Hematopoietic multipotent progenitor cell treated with erythropoietin and hydrocortisone succinate and interleukin-3 and kit ligand, for 15 days (in vitro differentiated cells): Measurements from ENCODE around the gene WNT5A.
"Not testable (repeated sequence)": the region's sequence is repeated elsewhere in the genome, so short reads cannot be mapped to it uniquely, and the experiment has no call there.

Experiments
- DNase-seq: peaks from one replicate; pipeline ENCODE4 v3.0.0-alpha.2; 2015; ENCODE audit warnings: low spot score

WNT5A gene

GRCh38 chr3:55505776-55506175, 18.7 kb upstream of the WNT5A start:
- no peak for DNase-seq

DNA sequence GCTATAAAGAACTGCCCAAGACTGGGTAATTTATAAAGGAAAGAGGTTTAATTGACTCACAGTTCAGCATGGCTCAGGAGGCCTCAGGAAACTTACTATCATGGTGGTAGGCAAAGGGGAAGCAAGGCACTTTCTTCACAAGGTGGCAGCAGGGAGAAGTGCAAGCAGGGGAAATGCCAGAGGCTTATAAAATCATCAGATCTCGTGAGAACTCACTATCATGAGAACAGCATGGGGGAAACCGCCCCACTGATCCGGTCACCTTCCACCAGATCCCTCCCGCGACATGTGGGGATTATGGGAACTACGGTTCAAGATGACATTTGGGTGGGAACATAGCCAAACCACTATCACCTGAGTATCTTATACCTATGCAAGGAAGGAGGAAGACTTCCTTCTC, 18.0 kb upstream of the WNT5A start:
- not testable (repeated sequence) for DNase-seq

- no peak for DNase-seq
These were observed 14.8 kb upstream of the WNT5A start for GRCh38 chr3:55501905-55502304.

GRCh38 chr3:55500555-55501330, 13.6 kb upstream of the WNT5A start:
- DNase-seq, result no peak

DNA sequence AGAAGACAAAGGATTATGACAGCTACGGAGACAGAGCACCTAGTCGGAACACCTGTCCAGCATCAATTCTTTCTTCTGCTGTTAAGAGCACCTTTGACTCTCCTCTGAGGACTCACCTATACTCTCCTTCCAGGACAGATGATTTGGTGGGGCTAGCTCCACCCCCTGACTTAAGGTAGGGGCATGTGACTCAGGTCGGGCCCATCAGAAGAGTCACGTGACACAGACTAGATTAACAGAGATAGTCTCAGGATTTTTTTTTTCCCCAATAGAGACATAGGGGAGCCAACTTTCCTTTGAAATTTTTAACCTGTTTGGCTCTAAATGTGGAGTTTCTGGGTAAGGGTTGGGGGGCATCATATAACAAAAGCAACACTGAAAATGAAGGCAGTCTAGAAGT, 11.4 kb upstream of the WNT5A start:
- no peak for DNase-seq

- no peak for DNase-seq
These were observed 10.1 kb upstream of the WNT5A start for GRCh38 chr3:55497250-55497649.

- no peak for DNase-seq
These were observed 7.9 kb upstream of the WNT5A start for GRCh38 chr3:55494976-55495375.

- no peak for DNase-seq
These were observed 5.9 kb upstream of the WNT5A start for GRCh38 chr3:55492976-55493375.

- DNase-seq, result no peak
These were observed 4.2 kb upstream of the WNT5A start for GRCh38 chr3:55491296-55491816.

- no peak for DNase-seq
These were observed 3.3 kb upstream of the WNT5A start for GRCh38 chr3:55490276-55490913.

- DNase-seq, result no peak
These were observed 2.7 kb upstream of the WNT5A start for GRCh38 chr3:55489798-55490132.

DNA sequence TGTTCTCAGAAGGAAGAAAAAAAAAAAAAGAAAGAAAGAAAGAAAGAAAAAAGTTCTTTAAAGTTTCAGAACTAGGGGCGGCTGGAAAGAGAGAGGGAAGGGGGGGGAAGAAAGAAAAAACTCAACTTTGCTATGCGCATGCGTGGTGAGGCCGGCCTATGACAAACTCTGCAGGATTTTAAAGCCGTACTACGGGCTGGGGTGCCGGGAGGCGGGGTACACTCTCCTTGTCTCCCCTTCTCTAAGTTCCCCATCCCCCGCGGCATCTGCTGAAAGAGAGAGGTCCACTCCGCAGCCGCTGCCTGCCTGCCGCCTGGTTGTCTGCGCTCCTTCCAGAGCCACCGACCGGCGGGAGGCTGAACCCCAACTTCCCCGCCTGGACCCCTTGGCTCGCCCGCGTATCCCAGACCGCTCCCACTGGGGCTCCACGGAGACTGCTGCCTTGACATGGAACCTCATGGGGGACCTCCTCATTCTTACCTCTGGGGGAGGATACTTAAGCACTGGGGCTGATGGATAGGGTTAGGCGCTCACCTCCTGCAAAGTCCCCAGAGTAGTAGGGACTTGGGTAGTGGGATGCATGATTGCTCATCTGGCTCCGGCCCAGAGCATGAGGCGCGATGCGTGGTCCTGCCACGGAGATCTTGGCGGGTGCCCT, 1.4 kb upstream of the WNT5A start:
- no peak for DNase-seq

DNA sequence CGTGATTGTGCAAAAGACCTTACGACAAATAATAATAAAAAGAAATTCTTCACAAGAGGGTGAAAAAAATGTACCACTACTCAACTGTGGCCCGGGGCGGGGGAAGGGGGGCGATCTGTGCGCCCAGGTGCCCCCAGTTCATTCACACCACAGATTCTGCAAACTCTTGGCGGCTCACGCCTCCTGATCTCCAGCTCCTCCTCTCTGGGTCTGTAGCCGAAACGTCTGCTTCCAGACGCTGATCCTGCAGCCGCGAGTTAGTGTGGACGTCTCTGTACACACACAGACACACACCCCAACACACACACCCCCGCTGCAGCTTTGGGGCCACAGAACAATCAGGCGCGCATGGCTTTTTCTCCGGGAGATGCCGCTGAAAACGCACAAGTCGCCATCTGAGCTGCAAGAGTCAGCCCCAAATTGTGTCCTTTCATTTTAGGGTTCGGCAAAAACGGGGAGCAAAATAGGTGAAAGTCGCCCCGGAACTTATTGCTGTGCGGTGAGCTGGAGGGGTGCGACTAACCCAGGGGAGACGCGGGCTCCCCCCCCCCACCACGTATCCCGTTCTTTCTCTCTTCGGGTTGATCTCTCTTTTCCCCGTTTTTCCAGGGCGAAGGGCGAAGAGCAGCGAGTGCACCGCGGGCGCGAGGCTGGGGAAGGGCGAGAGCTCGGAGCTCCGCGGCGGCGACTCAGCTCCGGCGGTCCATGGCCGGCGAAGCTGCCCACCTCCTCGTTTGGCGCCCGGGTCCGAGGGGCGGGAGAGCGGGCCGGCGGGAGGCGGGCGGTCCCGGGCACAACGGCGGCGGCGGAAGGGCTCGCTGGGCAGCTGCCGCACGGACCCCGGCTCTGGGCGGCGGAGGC, 505 bp upstream of the WNT5A start:
- DNase-seq, result no peak

DNA sequence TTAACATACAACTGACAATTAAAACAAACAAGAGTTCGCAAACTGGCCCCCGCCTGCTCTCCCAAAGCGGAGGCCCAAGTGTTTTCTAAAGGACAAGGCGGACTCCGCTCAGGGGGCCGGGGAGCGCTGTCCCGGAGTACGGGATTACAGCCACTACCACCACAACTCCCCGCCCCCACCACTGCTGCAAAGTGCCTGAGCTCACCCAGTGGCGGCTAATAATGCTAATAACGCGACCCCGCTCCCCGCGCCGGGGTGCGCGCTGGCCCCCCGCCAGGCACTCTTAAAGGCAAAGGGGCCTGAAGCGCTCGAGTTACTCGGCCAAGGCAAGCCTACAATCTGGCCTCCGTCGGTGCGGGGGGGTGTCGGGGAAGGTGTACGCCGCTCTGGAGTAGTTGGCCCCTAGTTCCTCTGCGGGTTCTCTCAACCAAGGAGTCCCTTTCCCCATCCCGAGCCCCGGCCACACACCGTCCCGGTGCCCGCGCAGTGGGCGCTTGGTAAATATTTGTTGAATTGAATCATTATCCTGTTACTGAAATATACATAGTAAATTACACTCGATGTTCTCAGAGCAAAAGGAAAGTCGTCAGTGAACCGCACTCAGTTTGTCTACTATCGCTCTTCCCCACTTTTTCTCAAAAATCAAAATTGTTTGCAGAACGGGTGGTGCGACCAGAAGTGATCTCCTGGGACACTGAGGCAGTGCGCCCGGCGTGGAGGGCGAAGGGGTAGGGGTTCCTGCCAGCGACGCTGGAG, 827 bp downstream of the WNT5A start:
- DNase-seq, result no peak

DNA sequence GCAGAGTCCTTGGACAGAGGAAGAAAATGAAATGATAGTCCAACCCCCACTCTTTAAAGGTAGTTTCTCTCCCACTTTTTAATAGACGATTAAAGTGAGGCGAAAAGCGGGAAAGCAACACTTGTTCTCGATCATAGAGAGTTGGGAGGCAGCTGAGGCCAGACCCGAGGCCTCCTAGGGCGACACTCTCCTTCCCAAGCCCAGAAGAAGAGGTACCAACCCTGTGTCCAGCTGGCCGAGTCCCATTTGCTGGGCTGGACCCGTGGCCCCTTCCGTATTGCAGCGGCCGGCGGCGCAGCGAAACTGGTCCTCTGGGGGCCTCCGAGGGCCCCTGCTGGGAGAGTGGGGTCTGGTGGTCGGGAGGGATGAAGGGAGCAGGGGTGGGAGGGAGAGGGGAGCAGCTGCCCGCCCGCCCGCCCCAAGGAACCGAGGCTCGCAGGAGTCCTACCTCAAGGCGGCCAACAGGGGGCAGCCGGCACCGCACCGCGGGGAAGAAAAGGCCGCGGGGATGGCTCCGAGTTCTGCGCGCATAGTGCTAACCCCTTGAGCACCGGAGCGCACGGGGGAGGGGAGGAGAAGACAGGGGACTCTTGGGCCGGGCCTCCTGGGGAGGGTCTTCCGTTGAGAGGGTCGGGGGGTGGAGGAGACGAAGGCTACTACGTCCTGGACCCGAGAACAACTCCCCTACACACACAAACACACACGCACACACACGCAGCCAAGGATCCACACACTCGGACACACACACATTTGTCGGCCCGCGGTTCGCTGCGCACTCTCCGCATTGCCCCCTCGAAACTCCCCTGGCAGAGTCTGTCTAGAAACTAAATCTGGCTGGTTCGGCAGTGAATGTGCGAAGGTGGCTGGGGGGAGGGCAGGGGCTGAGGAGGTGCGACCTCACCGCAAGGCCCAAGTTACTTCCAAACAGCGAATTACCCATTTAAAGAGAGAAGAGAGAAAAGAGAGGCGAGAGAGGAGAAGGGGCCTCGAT, 2.0 kb downstream of the WNT5A start:
- no peak for DNase-seq

GRCh38 chr3:55484191-55484689, 2.9 kb downstream of the WNT5A start:
- no peak for DNase-seq

DNA sequence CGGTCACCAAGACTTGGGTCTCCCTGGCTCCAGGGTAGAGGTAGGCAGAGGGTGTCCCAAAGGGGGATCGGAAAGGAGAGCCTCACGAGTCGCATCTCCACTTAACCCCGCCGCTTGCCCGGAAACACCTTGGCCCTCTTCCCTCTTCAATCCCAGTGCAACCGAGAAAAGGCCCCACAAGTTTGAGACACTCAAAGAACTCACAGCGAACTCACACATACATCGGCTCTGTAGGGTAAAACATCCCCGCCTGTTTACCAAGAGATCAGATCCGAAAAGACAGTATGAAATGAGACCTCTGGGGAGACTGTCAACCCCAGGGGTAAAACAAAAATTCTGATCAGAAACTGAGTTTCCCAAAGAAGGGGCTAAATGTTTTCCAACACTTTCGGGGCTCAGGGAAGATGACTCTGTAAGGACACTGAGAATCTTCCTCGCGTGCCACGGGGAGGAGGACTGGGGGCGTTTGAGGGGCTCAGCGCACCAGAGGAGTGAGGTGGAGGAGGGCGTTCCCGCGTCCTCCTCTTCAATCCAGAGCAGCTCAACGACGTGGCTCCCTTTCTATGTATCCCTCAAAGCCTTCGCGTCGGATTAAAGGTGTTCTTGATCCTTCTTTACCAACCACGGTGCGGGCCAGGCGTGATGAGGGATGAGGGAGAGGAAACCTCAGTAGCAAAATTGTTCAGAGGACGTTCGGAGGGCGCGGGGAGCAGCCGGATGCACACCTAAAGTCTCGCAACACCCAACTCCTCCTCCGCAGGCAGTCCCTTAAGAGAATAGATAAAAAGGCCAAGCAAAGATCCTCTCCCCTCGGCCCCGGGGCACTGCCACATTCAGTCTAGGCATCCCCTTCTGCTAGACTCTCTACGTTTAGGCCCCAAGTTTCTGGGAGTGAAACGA, 3.7 kb downstream of the WNT5A start:
- no peak for DNase-seq

DNA sequence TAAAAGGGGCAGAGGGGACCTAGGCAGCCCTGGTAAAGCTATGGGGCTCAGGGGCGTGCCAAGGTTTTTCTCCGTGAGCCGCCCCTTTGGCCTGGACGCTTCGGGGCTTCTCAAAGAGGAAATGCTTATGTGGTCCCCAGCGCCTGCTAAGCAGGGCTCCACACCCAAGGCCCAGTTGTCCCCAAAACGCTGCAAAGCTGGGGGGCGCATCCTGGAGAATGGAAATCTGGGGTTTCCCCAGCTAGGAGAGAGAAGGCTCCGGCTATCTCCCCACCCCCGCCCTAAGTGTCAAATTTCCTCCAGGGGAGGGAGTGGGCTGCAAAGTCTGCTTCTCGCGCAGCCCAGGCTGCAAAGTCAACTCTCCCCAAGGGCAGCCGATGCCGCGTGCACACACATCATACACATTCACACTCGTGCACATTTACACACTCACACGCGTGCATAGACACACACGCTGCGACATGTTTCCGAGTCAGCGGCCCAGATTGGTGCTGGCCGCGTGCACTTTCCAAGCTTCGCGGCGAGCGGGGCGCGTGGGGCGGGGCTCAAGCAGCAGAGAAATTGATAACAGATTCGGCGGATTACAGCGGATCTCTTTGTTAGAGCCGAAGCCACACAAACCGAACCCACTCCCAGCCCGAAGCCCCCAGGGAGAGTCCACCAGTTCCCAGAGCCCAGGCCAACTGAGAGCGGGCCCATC, 4.5 kb downstream of the WNT5A start:
- no peak for DNase-seq
